Prostate gland (tissue), 2 donors: ENCODE results near the gene YTHDC1. TPM values are rescaled to one million over a fixed set of nuclear protein-coding genes. Genes with fewer than 3 reads are reported as not detected.

Experiments used
- DNase-seq: peaks from one replicate; pipeline ENCODE4 v3.0.0-alpha.2; 2019; ENCODE audit warnings: low spot score
- H3K27ac ChIP-seq, 2 donors: fragments of 200-600 bp; sonication (generic); 2 replicates each; pipeline ENCODE4 v1.5.1; 2017 to 2019
- H3K27me3 ChIP-seq: fragments of 200-600 bp; sonication (generic); replicated peaks from 2 replicates; pipeline ENCODE4 v1.5.1; 2019; ENCODE audit not compliant: insufficient read depth
- H3K36me3 ChIP-seq, 2 donors: fragments of 200-600 bp; sonication (generic); 1 replicate in 1 of 2; 2 replicates in 1 of 2; pipeline versions ENCODE4 v1.5.1 to v1.8.1; 2017 to 2019
- H3K4me1 ChIP-seq: fragments of 200-600 bp; sonication (generic); replicated peaks from 2 replicates; pipeline ENCODE4 v1.5.1; 2019
- H3K4me3 ChIP-seq, 2 donors: fragments of 200-600 bp; sonication (generic); 2 replicates each; pipeline ENCODE4 v1.5.1; 2017 to 2019
- H3K9me3 ChIP-seq: fragments of 200-600 bp; sonication (generic); 2 replicates; pipeline ENCODE4 v1.5.1; 2017
- CTCF ChIP-seq, 4 experiments: fragments of 200-600 bp in 2 of 4; fragments of 450-650 bp in 2 of 4; sonication (generic) in 2 of 4; IDR thresholded peaks; 1 replicate in 3 of 4; 2 replicates in 1 of 4; pipeline ENCODE4 v1.5.1; 2016 to 2019; ENCODE audit warnings: antibody characterized with exemption in 4 of 4, mild to moderate bottlenecking in 2 of 4, moderate library complexity in 2 of 4
- POLR2A ChIP-seq: fragments of 450-650 bp; IDR thresholded peaks from one replicate; pipeline ENCODE4 v1.6.1; 2016; ENCODE audit warnings: antibody characterized with exemption, mild to moderate bottlenecking
- POLR2AphosphoS5 ChIP-seq: sonication (generic); formaldehyde crosslinking; IDR thresholded peaks from one replicate; pipeline ENCODE4 v1.6.1; 2017; ENCODE audit warnings: antibody characterized with exemption
- WGBS: methylation state at CpG from one replicate; pipeline ENCODE4 v1.1.5; 2018; 5-methylcytosine and 5-hydroxymethylcytosine counted together
- intact Hi-C: fragments of 100-400 bp; cut with DNase I; formaldehyde crosslinking; loops from one replicate; pipeline ENCODE4 v1.14.2; 2022
- total RNA-seq, 2 donors: library from RNA; depleted of rRNA; stranded (reverse); fragments of >200 nt; gene quantifications; one replicate each; pipeline ENCODE4 v1.1.0, GENCODE V29; 2016

Gene YTHDC1
- total RNA-seq, 2 donors from 2014 or later, result 57.7 to 91.6 TPM

DNA sequence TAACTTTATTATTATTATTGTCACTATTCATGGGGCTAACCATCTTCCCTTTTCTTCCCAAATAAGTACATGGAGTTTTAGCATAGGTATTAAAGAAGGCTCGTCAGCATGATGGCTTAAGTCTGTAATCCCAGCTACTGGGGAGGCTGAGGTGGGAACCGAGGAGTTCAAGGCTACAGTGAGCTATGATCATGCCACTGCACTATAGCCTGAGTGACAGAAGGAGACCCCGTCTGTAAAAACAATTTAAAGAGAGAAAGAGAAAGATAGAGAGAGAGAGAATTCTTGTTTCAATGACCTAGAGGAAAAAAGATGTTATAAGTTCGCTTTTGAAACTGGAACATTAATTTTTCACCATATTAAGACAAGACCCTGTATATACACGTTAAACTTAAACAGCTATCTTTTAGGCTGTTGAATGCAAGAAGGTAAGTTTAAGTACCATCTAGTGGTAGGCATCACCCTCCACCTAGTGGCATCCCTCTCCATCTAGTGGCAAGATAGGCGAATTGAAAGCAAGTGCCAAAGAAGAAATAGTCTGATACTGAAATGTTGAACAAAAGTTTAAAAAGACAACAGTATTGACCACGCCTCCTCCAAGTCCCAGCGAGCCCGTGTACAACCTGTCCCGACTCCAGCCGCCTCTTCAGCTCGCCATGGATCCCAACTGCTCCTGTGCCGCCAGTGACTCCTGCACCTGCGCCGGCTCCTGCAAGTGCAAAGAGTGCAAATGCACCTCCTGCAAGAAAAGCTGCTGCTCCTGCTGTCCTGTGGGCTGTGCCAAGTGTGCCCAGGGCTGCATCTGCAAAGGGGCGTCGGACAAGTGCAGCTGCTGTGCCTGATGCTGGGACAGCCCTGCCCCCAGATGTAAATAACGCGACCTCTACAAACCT lies 26.0 kb upstream of the YTHDC1 start:
- 11% methylated on average over 19 of the region's 19 CpGs for WGBS
- Histone ChIP-seq H3K9me3 (no peaks in the 10 kb centered on the region), H3K4me1 (no peaks in the 10 kb centered on the region), H3K27ac (no peak overlapping the region), H3K4me3 (no peak overlapping the region), H3K27me3 (no peaks in the 10 kb centered on the region), H3K36me3 (no peaks in the 10 kb centered on the region)
- TF ChIP-seq POLR2AphosphoS5 (peak; percentile 24), POLR2A (no peak), CTCF (IDR thresholded peaks at IDR 0.05) (peak in 3 of 4 experiments; percentile 78 to 91 (median 91))
- peak; percentile 66 for DNase-seq
- intact Hi-C loops, result loop anchor here (5.0 kb wide), 1 partner anchor 104 kb away; no protein-coding TSS in a partner anchor

GRCh38 chr4:68373513-68373912 lies 23.6 kb upstream of the YTHDC1 start:
- WGBS, result 26% methylated on average over 16 of the region's 16 CpGs
- DNase-seq, result peak; percentile 13
- Histone ChIP-seq H3K27me3 (no peaks in the 10 kb centered on the region), H3K27ac (no peak overlapping the region), H3K36me3 (no peaks in the 10 kb centered on the region), H3K4me3 (no peak overlapping the region), H3K4me1 (no peaks in the 10 kb centered on the region), H3K9me3 (no peaks in the 10 kb centered on the region)
- intact Hi-C loops, result no loop called here
- no peak for TF ChIP-seq POLR2AphosphoS5
- TF ChIP-seq CTCF (IDR thresholded peaks at IDR 0.05), result no peak
- TF ChIP-seq POLR2A, result no peak

- Histone ChIP-seq H3K36me3 (no peaks in the 10 kb centered on the region), H3K9me3 (no peaks in the 10 kb centered on the region), H3K27ac (no peak overlapping the region), H3K4me3 (no peak overlapping the region), H3K27me3 (no peaks in the 10 kb centered on the region), H3K4me1 (no peaks in the 10 kb centered on the region)
- 90% methylated on average over 1 of the region's 1 CpG for WGBS
- intact Hi-C loops, result no loop called here
- no peak for DNase-seq
- TF ChIP-seq POLR2AphosphoS5 (no peak), POLR2A (no peak), CTCF (IDR thresholded peaks at IDR 0.05) (no peak)
Observed at GRCh38 chr4:68372588-68372987, 22.7 kb upstream of the YTHDC1 start.

- Histone ChIP-seq H3K27me3 (no peaks in the 10 kb centered on the region), H3K4me3 (no peak overlapping the region), H3K9me3 (no peaks in the 10 kb centered on the region), H3K4me1 (no peaks in the 10 kb centered on the region), H3K36me3 (no peaks in the 10 kb centered on the region), H3K27ac (peak overlapping the region; percentile 36 to 44)
- no peak for TF ChIP-seq POLR2AphosphoS5
- no peak for TF ChIP-seq CTCF (IDR thresholded peaks at IDR 0.05)
- TF ChIP-seq POLR2A, result no peak
- DNase-seq, result peak; percentile 27
- intact Hi-C loops, result no loop called here
- 54% methylated on average over 6 of the region's 6 CpGs for whole genome bisulfite sequencing
Observed at GRCh38 chr4:68369142-68369805, 19.4 kb upstream of the YTHDC1 start.
